ENCODE data around the gene SYT15. TPM values are rescaled to one million over a fixed set of nuclear protein-coding genes. Genes with fewer than 3 reads are reported as not detected.

The SYT15 gene
- total RNA-seq, 1 donor from 2014 or later: 5.4 TPM

DNA sequence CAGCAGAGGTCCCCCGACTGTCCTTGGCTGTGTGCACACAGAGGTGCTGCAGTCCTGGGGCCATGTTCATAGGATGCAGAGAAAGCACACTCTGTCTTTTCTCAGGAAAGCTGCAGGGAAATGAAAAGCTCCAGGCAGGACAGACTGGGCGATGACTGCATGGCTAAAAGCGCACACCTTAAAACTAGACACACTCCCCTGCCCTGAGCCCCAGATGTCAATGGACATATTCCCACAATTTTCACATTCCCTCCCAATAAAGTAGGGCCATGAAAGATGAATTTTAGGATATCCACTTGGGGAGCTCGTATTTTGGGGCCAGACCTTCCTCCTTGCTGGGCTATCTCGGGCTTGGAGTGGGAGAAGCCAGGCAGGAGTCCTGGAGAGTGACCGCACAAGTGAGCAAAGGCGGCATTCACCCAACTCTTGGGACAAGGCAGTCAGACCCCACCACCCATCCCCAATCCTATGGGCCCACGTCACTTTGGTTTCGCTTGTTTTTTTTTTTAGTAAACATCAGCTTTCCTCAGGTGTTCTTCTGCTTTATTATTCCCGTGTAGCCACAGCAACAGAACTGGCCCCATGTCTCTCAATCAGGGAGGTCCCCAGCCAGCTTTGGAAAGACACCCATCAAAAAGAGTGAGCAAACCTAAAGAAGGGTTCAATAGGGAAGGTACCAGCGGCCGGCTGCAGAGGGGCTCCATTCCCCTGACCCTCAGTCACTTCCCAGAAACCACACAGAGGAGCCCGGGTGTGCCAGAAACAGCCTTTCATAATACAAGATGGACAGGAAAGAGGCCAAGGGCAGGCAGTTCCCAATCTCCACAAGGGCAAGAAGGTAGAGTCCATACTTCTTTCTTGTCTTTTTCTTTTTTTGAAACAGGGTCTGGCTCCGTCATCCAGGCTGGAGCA lies 35.2 kb upstream of the SYT15 start:
- H3K36me3 ChIP-seq: no peaks in the 10 kb centered on the region
- no peak overlapping the region for H3K27ac ChIP-seq
- H3K4me3 ChIP-seq: no peak overlapping the region
- H3K9me3 ChIP-seq: no peaks in the 10 kb centered on the region
- no peak for TF ChIP-seq POLR2AphosphoS5 (IDR thresholded peaks at IDR 0.05; ENCODE audit: insufficient read depth in 1 of 2, low read depth in 1 of 2)
- TF ChIP-seq POLR2A (IDR thresholded peaks at IDR 0.05): no peak
- TF ChIP-seq, protein P1, sequence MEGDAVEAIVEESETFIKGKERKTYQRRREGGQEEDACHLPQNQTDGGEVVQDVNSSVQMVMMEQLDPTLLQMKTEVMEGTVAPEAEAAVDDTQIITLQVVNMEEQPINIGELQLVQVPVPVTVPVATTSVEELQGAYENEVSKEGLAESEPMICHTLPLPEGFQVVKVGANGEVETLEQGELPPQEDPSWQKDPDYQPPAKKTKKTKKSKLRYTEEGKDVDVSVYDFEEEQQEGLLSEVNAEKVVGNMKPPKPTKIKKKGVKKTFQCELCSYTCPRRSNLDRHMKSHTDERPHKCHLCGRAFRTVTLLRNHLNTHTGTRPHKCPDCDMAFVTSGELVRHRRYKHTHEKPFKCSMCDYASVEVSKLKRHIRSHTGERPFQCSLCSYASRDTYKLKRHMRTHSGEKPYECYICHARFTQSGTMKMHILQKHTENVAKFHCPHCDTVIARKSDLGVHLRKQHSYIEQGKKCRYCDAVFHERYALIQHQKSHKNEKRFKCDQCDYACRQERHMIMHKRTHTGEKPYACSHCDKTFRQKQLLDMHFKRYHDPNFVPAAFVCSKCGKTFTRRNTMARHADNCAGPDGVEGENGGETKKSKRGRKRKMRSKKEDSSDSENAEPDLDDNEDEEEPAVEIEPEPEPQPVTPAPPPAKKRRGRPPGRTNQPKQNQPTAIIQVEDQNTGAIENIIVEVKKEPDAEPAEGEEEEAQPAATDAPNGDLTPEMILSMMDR (IDR thresholded peaks at IDR 0.05): no peak
- intact Hi-C loops (cut with DNase I): no loop called here
- peaks cover 13% of the 10 kb centered on the region for H3K4me1 ChIP-seq
- H3K27me3 ChIP-seq: peaks cover 4% of the 10 kb centered on the region
- DNase-seq (ENCODE audit: extremely low spot score in 2 of 2): no peak

DNA sequence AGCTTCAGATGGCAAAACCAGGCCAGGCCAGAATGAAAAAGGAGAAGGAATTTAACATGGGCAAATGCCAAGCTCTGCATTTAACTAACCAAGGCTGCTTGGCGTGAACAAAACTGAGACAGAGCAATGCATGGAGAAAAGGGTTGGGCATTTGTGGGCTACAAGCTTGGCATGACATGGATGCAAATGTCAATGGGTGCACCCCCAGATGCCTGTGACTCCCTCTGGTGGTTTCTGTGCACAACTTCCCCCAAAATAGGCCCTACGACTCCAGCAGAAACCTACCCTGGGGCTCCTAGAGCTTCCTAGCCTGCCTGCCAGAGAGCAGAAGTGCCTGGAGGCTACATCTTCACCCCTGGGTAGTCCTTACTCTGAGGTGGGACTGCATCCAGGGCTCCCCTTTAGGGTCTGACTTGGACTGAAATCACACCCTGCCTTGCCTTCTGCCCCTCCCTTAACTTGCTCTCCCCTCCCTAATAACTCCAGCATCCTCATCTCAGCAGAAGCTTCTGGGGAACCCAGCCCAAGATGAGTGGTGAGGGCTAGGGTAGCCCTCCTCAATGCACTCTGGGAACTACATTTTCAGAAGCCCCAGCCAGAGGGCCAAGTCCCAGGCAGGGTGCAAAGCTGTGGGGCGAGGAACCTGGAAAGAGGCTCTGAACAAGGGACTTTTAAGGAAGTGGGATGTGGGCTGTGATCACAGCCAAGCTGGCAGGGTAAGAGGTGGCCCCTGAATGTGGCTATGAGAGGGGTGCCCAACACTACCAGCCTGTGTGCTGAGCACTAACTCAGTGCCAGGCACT lies 33.7 kb upstream of the SYT15 start:
- H3K4me3 ChIP-seq: no peak overlapping the region
- H3K36me3 ChIP-seq: no peaks in the 10 kb centered on the region
- H3K27ac ChIP-seq: no peak overlapping the region
- intact Hi-C loops (cut with DNase I): no loop called here
- no peak for DNase-seq (ENCODE audit: extremely low spot score in 2 of 2)
- TF ChIP-seq, protein P1 (IDR thresholded peaks at IDR 0.05): no peak
- TF ChIP-seq POLR2A (IDR thresholded peaks at IDR 0.05): no peak
- no peak for TF ChIP-seq POLR2AphosphoS5 (IDR thresholded peaks at IDR 0.05; ENCODE audit: insufficient read depth in 1 of 2, low read depth in 1 of 2)
- peaks cover 4% of the 10 kb centered on the region for H3K27me3 ChIP-seq
- H3K9me3 ChIP-seq: no peaks in the 10 kb centered on the region
- peaks cover 13% of the 10 kb centered on the region for H3K4me1 ChIP-seq

DNA sequence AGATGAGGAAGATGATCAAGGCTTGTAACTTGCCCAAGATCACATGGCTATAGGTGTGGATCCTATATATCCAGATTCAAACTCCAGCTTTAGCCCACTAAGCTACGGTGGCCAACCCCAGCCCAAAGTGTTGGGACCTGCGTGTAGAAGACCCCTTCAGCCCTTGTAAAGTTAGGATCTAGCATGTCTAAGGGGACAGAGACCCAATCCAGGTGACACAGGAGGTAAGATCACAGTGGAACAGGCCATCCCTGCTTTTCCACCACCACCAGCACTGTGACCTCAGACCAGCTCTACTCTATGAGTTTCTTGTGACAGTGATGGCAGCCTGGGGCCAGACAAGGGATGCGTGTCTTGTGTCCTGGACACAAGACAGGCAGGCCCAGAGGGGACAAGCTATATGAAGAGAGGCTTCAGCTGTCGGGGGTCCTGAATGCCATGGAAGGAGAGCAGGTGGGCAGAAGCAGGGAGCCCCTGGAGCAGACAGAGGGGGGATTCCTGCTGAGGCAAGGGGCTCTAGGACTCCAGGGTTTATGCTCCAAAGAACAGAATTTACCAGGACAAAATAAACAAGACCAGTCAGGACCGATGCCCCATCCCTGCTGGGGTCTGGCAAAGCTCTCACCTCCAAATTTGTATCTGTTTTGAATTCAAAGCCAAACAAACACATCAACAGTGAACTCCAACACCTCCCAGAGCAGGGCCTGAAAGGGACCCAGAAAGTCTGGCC lies 32.9 kb upstream of the SYT15 start:
- Histone ChIP-seq H3K4me1 (peaks cover 6% of the 10 kb centered on the region), H3K36me3 (no peaks in the 10 kb centered on the region), H3K4me3 (no peak overlapping the region), H3K27me3 (peaks cover 3% of the 10 kb centered on the region), H3K9me3 (no peaks in the 10 kb centered on the region), H3K27ac (no peak overlapping the region)
- TF ChIP-seq, protein P1 (IDR thresholded peaks at IDR 0.05): no peak
- no peak for TF ChIP-seq POLR2AphosphoS5 (IDR thresholded peaks at IDR 0.05; ENCODE audit: insufficient read depth in 1 of 2, low read depth in 1 of 2)
- TF ChIP-seq POLR2A (IDR thresholded peaks at IDR 0.05): no peak
- intact Hi-C loops (cut with DNase I): no loop called here
- DNase-seq (ENCODE audit: extremely low spot score in 2 of 2): no peak

DNA sequence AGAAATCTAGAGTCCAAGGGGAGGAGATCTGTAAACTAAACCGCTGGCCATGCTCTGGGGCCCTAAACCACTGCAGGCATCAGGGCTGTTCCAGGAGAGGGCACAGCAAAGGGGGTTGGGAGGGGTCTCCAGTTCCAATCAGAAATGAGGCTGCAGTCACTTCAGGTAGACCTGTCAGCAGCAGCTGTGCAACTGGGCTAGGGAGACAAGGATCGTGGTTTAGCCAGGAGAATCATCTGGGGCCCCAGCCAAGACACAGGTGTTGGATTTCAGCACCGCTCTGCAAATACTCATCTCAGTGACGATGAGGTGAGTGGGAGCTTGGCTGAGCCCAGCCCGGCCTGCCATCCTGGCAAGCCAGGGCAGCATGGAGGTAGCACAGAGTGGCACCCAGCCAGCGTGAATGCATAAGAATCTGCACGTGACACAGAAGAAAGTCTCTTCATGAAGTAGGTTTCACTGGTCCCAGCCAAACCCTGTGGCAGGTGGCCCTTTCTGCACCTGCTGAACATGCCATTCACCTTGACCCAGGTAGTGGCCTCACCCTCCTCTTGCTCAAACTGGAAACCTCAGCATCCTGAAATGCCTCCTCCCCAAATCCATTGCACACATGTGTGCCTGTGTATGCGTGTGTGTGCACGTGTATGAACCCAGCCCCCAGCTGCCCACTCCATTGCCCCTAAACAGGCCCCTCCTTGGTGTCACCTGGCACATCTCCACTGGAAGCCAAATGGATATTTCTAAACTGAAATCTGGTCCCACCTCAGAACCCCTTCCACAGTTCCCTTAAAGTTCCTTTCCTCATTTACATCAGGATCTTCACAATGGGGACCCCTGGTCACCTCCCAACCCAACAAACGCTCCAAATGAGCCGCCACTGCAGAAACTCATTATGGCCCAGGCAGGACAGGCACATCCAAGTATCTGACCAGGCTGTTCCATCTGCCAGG lies 32.1 kb upstream of the SYT15 start:
- intact Hi-C loops (cut with DNase I): no loop called here
- TF ChIP-seq, protein P1 (IDR thresholded peaks at IDR 0.05): no peak
- no peak for TF ChIP-seq POLR2A (IDR thresholded peaks at IDR 0.05)
- TF ChIP-seq POLR2AphosphoS5 (IDR thresholded peaks at IDR 0.05; ENCODE audit: insufficient read depth in 1 of 2, low read depth in 1 of 2): no peak
- Histone ChIP-seq H3K4me1 (no peaks in the 10 kb centered on the region), H3K36me3 (no peaks in the 10 kb centered on the region), H3K9me3 (no peaks in the 10 kb centered on the region), H3K27me3 (no peaks in the 10 kb centered on the region), H3K4me3 (no peak overlapping the region), H3K27ac (no peak overlapping the region)
- DNase-seq (ENCODE audit: extremely low spot score in 2 of 2): no peak

Measured in vagina (tissue), 2 donors.